ENCODE measurements around the gene TBCB. TPM values are rescaled to one million over a fixed set of nuclear protein-coding genes. Genes with fewer than 3 reads are reported as not detected.

TBCB gene
- total and polyA plus RNA-seq, 9 of the 15 experiments (the other 6 are each of a cell fraction or from before 2014, with no cell fraction given), result 3.5 to 115 (median 58.9) TPM

DNA sequence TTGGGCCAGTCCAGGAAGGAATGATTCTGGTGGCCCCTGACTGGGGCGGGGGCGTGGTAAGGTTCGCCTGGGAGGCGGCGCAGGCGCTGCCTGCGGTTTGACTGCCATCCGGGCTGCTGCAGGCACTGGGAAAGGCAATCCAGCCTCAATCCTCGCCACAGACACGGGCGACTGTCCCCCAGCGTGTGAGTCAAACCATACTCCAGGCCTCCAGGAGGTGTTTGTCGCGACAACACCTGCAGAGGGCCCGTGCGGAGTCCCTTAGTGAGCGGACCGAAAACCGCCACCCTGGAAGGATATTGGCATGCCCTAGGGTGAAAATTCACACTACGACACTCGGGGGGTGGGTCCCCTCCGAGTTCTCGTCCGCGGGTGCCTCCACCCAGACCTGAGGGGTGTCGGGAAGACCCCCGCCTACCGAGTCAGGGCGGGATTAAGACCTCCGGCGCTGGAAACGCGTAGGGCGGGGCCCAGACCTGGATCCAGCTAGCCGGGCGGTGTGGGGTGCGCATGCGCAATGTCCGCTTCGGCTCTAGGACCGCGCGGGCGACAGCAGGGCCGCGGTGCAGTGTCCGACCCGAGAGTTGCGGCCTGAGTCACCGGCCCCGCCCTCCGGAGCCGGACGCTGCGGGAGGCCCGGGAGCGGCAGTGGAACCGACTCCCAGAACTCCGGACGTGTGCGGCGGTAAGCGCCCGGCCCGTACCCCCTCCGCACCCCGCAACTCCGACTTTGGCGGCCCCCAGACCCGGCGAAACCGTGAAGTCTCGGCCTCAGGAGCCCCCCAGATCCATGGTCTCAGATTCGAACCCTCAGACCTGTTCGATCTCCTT is 24.4 kb downstream of the TBCB start, which contains the start of gene CAPNS1 (continued):
- TF ChIP-seq, protein P1, sequence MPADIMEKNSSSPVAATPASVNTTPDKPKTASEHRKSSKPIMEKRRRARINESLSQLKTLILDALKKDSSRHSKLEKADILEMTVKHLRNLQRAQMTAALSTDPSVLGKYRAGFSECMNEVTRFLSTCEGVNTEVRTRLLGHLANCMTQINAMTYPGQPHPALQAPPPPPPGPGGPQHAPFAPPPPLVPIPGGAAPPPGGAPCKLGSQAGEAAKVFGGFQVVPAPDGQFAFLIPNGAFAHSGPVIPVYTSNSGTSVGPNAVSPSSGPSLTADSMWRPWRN (IDR thresholded peaks at IDR 0.05; ENCODE audit: low read depth), result no peak
- TF ChIP-seq RNF2 (IDR thresholded peaks at IDR 0.05) (peak; percentile 51; the same call in 1 of the 2 replicates), ZNF347 (CRISPR knock-in tag; IDR thresholded peaks at IDR 0.05; ENCODE audit: low read depth) (no peak), ZBTB8A (IDR thresholded peaks at IDR 0.05; ENCODE audit: partially characterized antibody) (no peak), RBM14 (IDR thresholded peaks at IDR 0.05; ENCODE audit: borderline replicate concordance, insufficient read depth, low read depth, low read length) (no peak), ELF4 (CRISPR knock-in tag; IDR thresholded peaks at IDR 0.05) (no peak), ZNF324 (CRISPR knock-in tag; IDR thresholded peaks at IDR 0.05) (no peak), ADNP (tag; IDR thresholded peaks at IDR 0.05) (no peak), TAF9B (IDR thresholded peaks at IDR 0.05; ENCODE audit: partially characterized antibody) (peak; percentile 80), BDP1 (IDR thresholded peaks at IDR 0.05; ENCODE audit: insufficient read depth, insufficient read length) (no peak), ZEB2 (IDR thresholded peaks at IDR 0.05) (peak; percentile 89), EP300 (IDR thresholded peaks at IDR 0.05; ENCODE audit: low read length) (no peak; the same call in 1 of the 2 replicates)
- TF ChIP-seq, protein P2, sequence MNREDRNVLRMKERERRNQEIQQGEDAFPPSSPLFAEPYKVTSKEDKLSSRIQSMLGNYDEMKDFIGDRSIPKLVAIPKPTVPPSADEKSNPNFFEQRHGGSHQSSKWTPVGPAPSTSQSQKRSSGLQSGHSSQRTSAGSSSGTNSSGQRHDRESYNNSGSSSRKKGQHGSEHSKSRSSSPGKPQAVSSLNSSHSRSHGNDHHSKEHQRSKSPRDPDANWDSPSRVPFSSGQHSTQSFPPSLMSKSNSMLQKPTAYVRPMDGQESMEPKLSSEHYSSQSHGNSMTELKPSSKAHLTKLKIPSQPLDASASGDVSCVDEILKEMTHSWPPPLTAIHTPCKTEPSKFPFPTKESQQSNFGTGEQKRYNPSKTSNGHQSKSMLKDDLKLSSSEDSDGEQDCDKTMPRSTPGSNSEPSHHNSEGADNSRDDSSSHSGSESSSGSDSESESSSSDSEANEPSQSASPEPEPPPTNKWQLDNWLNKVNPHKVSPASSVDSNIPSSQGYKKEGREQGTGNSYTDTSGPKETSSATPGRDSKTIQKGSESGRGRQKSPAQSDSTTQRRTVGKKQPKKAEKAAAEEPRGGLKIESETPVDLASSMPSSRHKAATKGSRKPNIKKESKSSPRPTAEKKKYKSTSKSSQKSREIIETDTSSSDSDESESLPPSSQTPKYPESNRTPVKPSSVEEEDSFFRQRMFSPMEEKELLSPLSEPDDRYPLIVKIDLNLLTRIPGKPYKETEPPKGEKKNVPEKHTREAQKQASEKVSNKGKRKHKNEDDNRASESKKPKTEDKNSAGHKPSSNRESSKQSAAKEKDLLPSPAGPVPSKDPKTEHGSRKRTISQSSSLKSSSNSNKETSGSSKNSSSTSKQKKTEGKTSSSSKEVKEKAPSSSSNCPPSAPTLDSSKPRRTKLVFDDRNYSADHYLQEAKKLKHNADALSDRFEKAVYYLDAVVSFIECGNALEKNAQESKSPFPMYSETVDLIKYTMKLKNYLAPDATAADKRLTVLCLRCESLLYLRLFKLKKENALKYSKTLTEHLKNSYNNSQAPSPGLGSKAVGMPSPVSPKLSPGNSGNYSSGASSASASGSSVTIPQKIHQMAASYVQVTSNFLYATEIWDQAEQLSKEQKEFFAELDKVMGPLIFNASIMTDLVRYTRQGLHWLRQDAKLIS (CRISPR knock-in tag; IDR thresholded peaks at IDR 0.05), result peak; percentile 78
- TF ChIP-seq, protein P3, sequence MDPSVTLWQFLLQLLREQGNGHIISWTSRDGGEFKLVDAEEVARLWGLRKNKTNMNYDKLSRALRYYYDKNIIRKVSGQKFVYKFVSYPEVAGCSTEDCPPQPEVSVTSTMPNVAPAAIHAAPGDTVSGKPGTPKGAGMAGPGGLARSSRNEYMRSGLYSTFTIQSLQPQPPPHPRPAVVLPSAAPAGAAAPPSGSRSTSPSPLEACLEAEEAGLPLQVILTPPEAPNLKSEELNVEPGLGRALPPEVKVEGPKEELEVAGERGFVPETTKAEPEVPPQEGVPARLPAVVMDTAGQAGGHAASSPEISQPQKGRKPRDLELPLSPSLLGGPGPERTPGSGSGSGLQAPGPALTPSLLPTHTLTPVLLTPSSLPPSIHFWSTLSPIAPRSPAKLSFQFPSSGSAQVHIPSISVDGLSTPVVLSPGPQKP (CRISPR knock-in tag; IDR thresholded peaks at IDR 0.05), result no peak
- TF ChIP-seq, protein P4, sequence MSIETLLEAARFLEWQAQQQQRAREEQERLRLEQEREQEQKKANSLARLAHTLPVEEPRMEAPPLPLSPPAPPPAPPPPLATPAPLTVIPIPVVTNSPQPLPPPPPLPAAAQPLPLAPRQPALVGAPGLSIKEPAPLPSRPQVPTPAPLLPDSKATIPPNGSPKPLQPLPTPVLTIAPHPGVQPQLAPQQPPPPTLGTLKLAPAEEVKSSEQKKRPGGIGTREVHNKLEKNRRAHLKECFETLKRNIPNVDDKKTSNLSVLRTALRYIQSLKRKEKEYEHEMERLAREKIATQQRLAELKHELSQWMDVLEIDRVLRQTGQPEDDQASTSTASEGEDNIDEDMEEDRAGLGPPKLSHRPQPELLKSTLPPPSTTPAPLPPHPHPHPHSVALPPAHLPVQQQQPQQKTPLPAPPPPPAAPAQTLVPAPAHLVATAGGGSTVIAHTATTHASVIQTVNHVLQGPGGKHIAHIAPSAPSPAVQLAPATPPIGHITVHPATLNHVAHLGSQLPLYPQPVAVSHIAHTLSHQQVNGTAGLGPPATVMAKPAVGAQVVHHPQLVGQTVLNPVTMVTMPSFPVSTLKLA (conservative IDR thresholded peaks at IDR 0.05), result peak in 1 of 2 experiments; percentile 74; a peak in 2 of 4 replicates
- TF ChIP-seq, protein P5, sequence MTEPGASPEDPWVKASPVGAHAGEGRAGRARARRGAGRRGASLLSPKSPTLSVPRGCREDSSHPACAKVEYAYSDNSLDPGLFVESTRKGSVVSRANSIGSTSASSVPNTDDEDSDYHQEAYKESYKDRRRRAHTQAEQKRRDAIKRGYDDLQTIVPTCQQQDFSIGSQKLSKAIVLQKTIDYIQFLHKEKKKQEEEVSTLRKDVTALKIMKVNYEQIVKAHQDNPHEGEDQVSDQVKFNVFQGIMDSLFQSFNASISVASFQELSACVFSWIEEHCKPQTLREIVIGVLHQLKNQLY (CRISPR knock-in tag; conservative IDR thresholded peaks at IDR 0.05), result no peak
- TF ChIP-seq, protein P6, sequence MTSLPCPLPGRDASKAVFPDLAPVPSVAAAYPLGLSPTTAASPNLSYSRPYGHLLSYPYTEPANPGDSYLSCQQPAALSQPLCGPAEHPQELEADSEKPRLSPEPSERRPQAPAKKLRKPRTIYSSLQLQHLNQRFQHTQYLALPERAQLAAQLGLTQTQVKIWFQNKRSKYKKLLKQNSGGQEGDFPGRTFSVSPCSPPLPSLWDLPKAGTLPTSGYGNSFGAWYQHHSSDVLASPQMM (CRISPR knock-in tag; IDR thresholded peaks at IDR 0.05), result no peak

Measured in K562 (cell line).